PC-9 (cell line): ENCODE measurements around the gene UFC1. TPM values are rescaled to one million over a fixed set of nuclear protein-coding genes. Genes with fewer than 3 reads are reported as not detected.

Experiments
- BruUV-seq: library from RNA; stranded (reverse); fragments of 400-500 nt; replicated peaks from 2 replicates; lab custom pipeline; 2021; lab: Mats Ljungman, UMichigan
- CTCF ChIA-PET: fragments of 300-600 bp; sonication (Branson Sonifier 250); formaldehyde crosslinking; loops from one replicate; lab custom pipeline; 2022; ENCODE audit warnings: antibody characterized with exemption; lab: Charles Lee
- POLR2A ChIA-PET: fragments of 300-600 bp; sonication (Branson Sonifier 250); formaldehyde crosslinking; loops from one replicate; lab custom pipeline; 2022; ENCODE audit warnings: antibody characterized with exemption; ENCODE audit not compliant: unreplicated experiment; lab: Charles Lee
- DNase-seq, 2 experiments: peaks; one replicate each; pipeline versions ENCODE4 v3.0.0 to v3.0.0-alpha.2; 2015 to 2022; ENCODE audit warnings: mixed read lengths in 1 of 2
- H2AFZ ChIP-seq: fragments of 200-600 bp; sonication (generic); 2 replicates; pipeline ENCODE4 v1.8.1; 2017; ENCODE audit warnings: antibody characterized with exemption
- H3F3A ChIP-seq: fragments of 200-600 bp; sonication (generic); 2 replicates; pipeline ENCODE4 v1.8.1; 2017; ENCODE audit warnings: antibody characterized with exemption, mild to moderate bottlenecking, low read depth; ENCODE audit not compliant: insufficient read depth
- H3K27ac ChIP-seq: fragments of 200-600 bp; sonication (generic); 2 replicates; pipeline ENCODE4 v1.6.1; 2016; ENCODE audit warnings: mixed run types
- H3K27me3 ChIP-seq: fragments of 200-600 bp; sonication (generic); 2 replicates; pipeline ENCODE4 v1.6.1; 2016; ENCODE audit warnings: low read depth, mixed run types; ENCODE audit not compliant: insufficient read depth
- H3K36me3 ChIP-seq: fragments of 200-600 bp; sonication (generic); 2 replicates; pipeline ENCODE4 v1.6.1; 2016; ENCODE audit warnings: low read depth, mixed run types
- H3K4me1 ChIP-seq: fragments of 200-600 bp; sonication (generic); replicated peaks from 2 replicates; pipeline ENCODE4 v1.6.1; 2016; ENCODE audit warnings: mixed run types; ENCODE audit not compliant: insufficient read depth
- H3K4me2 ChIP-seq: fragments of 200-600 bp; sonication (generic); 2 replicates; pipeline ENCODE4 v1.6.1; 2017; ENCODE audit warnings: mixed run types
- H3K4me3 ChIP-seq: fragments of 200-600 bp; sonication (generic); 2 replicates; pipeline ENCODE4 v1.6.1; 2016; ENCODE audit warnings: mixed run types
- H3K79me2 ChIP-seq: fragments of 200-600 bp; sonication (generic); 2 replicates; pipeline ENCODE4 v1.6.1; 2017; ENCODE audit warnings: low read depth, mixed run types
- H3K9me2 ChIP-seq: fragments of 200-600 bp; sonication (generic); 2 replicates; pipeline ENCODE4 v1.8.1; 2017; ENCODE audit warnings: mild to moderate bottlenecking; ENCODE audit not compliant: insufficient read depth
- H3K9me3 ChIP-seq: fragments of 200-600 bp; sonication (generic); 2 replicates; pipeline ENCODE4 v1.8.1; 2016; ENCODE audit warnings: low read depth; ENCODE audit not compliant: insufficient read depth
- H4K20me1 ChIP-seq: fragments of 200-600 bp; sonication (generic); 2 replicates; pipeline ENCODE4 v1.8.1; 2017; ENCODE audit not compliant: insufficient read depth
- CTCF ChIP-seq: fragments of 200-600 bp; sonication (generic); conservative IDR thresholded peaks from 2 replicates; pipeline ENCODE4 v1.6.1; 2017; ENCODE audit warnings: mixed run types, antibody characterized with exemption, mild to moderate bottlenecking, moderate library complexity
- EZH2 ChIP-seq: fragments of 200-600 bp; sonication (generic); IDR thresholded peaks from 2 replicates; pipeline ENCODE4 v1.8.0; 2017; ENCODE audit warnings: antibody characterized with exemption, low read depth
- intact Hi-C: fragments of 100-400 bp; cut with micrococcal nuclease; formaldehyde crosslinking; loops from one replicate; pipeline ENCODE4 v1.10.0; 2022; ENCODE audit not compliant: unreplicated experiment
- total RNA-seq: library from RNA; stranded (reverse); gene quantifications from 2 replicates; pipeline ENCODE4 v1.2.3, GENCODE V29; 2021

The UFC1 gene
- total RNA-seq, 1 experiment from 2014 or later = 74.9 TPM

DNA sequence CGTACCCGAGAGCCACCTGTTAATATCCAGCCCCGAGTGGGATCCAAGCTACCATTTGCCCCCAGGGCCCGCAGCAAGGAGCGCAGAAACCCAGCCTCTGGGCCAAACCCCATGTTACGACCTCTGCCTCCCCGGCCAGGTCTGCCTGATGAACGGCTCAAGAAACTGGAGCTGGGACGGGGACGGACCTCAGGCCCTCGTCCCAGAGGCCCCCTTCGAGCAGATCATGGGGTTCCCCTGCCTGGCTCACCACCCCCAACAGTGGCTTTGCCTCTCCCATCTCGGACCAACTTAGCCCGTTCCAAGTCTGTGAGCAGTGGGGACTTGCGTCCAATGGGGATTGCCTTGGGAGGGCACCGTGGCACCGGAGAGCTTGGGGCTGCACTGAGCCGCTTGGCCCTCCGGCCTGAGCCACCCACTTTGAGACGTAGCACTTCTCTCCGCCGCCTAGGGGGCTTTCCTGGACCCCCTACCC lies 6.9 kb downstream of the UFC1 start:
- Histone ChIP-seq H3K27ac (no peak overlapping the region), H3K9me3 (no peaks in the 10 kb centered on the region), H3K4me1 (peaks cover 24% of the 10 kb centered on the region), H3K4me2 (peak overlapping the region; percentile 91; the same call in 1 of the 2 replicates), H3F3A (peaks cover 34% of the 10 kb centered on the region), H3K36me3 (peaks cover 12% of the 10 kb centered on the region), H4K20me1 (no peaks in the 10 kb centered on the region), H3K9me2 (no peaks in the 10 kb centered on the region), H3K4me3 (peak overlapping the region; percentile 94; the same call in 1 of the 2 replicates), H3K79me2 (peaks cover 19% of the 10 kb centered on the region), H2AFZ (no peak overlapping the region), H3K27me3 (no peaks in the 10 kb centered on the region)
- POLR2A ChIA-PET = no interaction called here
- intact Hi-C loops = no loop called here
- no TSS peak for BruUV-seq
- no peak for DNase-seq
- CTCF ChIA-PET = no interaction called here
- TF ChIP-seq CTCF = no peak
- no peak for TF ChIP-seq EZH2

DNA sequence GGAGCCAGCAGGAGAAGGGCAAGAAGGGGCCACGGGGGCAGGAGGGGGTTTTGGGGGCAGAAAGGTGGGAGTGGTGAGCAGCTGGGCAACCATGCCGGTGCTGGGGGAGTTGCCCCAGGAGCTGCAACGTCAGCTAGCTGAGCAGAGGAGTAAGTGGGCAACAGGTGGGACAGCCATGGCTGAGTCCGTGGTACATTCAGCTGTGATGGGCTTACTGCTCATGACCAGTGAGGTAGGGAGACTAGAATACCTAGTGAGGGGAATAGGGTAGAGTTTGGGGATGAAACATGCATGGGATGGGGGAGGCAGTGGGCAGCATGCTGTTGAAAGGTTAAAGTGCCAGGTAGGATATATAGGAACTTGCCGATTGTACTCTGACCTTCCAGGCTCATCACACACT lies 7.9 kb downstream of the UFC1 start:
- Histone ChIP-seq H3K4me3 (no peak overlapping the region), H3K79me2 (peaks cover 19% of the 10 kb centered on the region), H3K27me3 (no peaks in the 10 kb centered on the region), H3K9me3 (no peaks in the 10 kb centered on the region), H3K27ac (no peak overlapping the region), H3K4me2 (no peak overlapping the region), H2AFZ (no peak overlapping the region), H3F3A (peaks cover 37% of the 10 kb centered on the region), H3K9me2 (no peaks in the 10 kb centered on the region), H4K20me1 (no peaks in the 10 kb centered on the region), H3K36me3 (peaks cover 11% of the 10 kb centered on the region), H3K4me1 (peaks cover 24% of the 10 kb centered on the region)
- no TSS peak for BruUV-seq
- intact Hi-C loops = no loop called here
- ChIA-PET CTCF (no interaction called here), POLR2A (no interaction called here)
- no peak for DNase-seq
- TF ChIP-seq EZH2 (no peak), CTCF (no peak)

GRCh38 chr1:161162052-161162451 lies 8.3 kb downstream of the UFC1 start:
- intact Hi-C loops = no loop called here
- Histone ChIP-seq H3K9me3 (no peaks in the 10 kb centered on the region), H2AFZ (no peak overlapping the region), H3K27me3 (no peaks in the 10 kb centered on the region), H3K27ac (no peak overlapping the region), H3K4me1 (peaks cover 25% of the 10 kb centered on the region), H3K4me2 (no peak overlapping the region), H3K36me3 (peaks cover 8% of the 10 kb centered on the region), H3K79me2 (peaks cover 19% of the 10 kb centered on the region), H3K9me2 (no peaks in the 10 kb centered on the region), H3K4me3 (no peak overlapping the region), H3F3A (peaks cover 39% of the 10 kb centered on the region), H4K20me1 (no peaks in the 10 kb centered on the region)
- TF ChIP-seq CTCF (no peak), EZH2 (no peak)
- CTCF ChIA-PET = no interaction called here
- DNase-seq = no peak
- BruUV-seq = no TSS peak
- POLR2A ChIA-PET = interaction anchor here (0.7 kb wide), 1 partner anchor 109 kb away, joined by 3 read pairs; no protein-coding TSS in a partner anchor
